ENCODE measurements around the gene CCL27. TPM values are rescaled to one million over a fixed set of nuclear protein-coding genes. Genes with fewer than 3 reads are reported as not detected.
A peak's percentile ranks its signal among the peaks of the same experiment; 100 is the strongest.
"Not testable (repeated sequence)": the region's sequence is repeated elsewhere in the genome, so short reads cannot be mapped to it uniquely, and the experiment has no call there.

CCL27 gene
- total RNA-seq, 1 experiment from 2014 or later = not detected

DNA sequence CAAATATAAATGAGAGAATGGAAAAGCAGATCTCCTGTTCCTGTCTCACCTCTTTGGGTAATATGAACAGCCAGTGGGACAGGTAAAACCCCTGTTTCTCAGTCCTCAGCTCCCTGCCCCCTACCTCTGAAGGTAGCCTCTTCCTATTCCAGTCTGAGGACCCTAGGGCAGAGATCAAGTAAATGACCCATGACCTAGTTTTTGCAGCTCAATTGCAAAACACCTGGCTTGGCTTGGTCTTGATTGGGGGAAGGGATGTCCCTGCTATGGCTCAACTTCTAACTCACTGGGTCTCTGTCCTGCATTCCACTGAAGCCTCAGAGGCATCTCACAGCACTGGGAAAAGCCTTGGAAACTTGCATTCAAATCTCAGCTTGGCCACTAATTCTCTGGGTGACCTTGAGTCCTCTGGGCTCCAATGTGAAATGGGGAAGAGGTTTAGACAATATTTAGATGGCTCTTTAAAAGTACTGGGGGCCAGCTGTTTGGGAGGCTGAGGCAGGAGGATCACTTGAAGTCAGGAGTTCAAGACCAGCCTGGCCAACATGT lies 17.6 kb downstream of the CCL27 start:
- intact Hi-C loops (cut with micrococcal nuclease) = loop anchor here (5.0 kb wide), 1 partner anchor 57 kb away; no protein-coding TSS in a partner anchor
- ChIA-PET CTCF (interaction anchor here (0.5 to 7.9 kb wide), 7 partner anchors 9 to 476 kb away, joined by 3 to 83 read pairs (median 3); partner anchors contain the start of gene SIGMAR1), POLR2A (interaction anchor here (1.0 to 3.5 kb wide), 6 partner anchors 8 to 426 kb away, joined by 3 to 48 read pairs (median 4); partner anchors contain the start of genes DCTN3 and SIGMAR1)
- no peak for TF ChIP-seq CTCF (IDR thresholded peaks at IDR 0.05; ENCODE audit: unreplicated experiment)
- no peaks in the 10 kb centered on the region for H3K27me3 Mint-ChIP-seq (ENCODE audit: insufficient read depth, unreplicated experiment)
- peaks cover 13% of the 10 kb centered on the region for H3K36me3 Mint-ChIP-seq (ENCODE audit: insufficient read depth, unreplicated experiment)
- BruUV-seq (replicated peaks) = no TSS peak
- no peak overlapping the region for H3K4me3 Mint-ChIP-seq (ENCODE audit: unreplicated experiment)
- no peaks in the 10 kb centered on the region for H3K9me3 Mint-ChIP-seq (ENCODE audit: unreplicated experiment)
- H3K27ac Mint-ChIP-seq (ENCODE audit: low read depth, unreplicated experiment) = no peak overlapping the region
- H3K4me1 Mint-ChIP-seq (ENCODE audit: insufficient read depth, unreplicated experiment) = peaks cover 18% of the 10 kb centered on the region
- no peak for DNase-seq (ENCODE audit: unreplicated experiment)

DNA sequence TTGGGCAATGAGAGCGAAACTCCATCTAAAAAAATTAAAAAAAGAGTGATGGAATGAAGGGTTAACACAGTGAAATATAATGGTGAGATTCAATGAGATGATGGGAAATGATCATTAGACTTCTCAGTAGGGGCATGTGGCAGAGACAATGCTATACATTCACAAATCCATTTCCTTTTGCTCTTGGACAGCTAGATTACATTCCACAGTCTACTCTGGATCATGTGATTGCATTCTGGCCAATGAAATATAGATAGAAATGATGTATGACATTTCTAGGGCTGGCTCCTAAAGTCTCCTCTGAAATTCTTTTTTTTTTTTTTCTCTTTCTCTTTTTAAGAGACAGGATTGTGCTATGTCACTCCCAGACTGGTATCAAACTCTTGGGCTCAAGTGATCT lies 19.8 kb downstream of the CCL27 start:
- H3K4me1 Mint-ChIP-seq (ENCODE audit: insufficient read depth, unreplicated experiment) = peaks cover 20% of the 10 kb centered on the region
- no peak overlapping the region for H3K27ac Mint-ChIP-seq (ENCODE audit: low read depth, unreplicated experiment)
- H3K4me3 Mint-ChIP-seq (ENCODE audit: unreplicated experiment) = no peak overlapping the region
- POLR2A ChIA-PET = interaction anchor here (1.1 kb wide), 1 partner anchor 22 kb away, joined by 3 read pairs; no protein-coding TSS in a partner anchor
- H3K9me3 Mint-ChIP-seq (ENCODE audit: unreplicated experiment) = no peaks in the 10 kb centered on the region
- CTCF ChIA-PET = interaction anchor here (0.6 to 7.9 kb wide), 5 partner anchors 7 to 435 kb away, joined by 3 to 83 read pairs (median 3); partner anchors contain the start of gene SIGMAR1
- no peak for DNase-seq (ENCODE audit: unreplicated experiment)
- BruUV-seq (replicated peaks) = no TSS peak
- no peaks in the 10 kb centered on the region for H3K27me3 Mint-ChIP-seq (ENCODE audit: insufficient read depth, unreplicated experiment)
- H3K36me3 Mint-ChIP-seq (ENCODE audit: insufficient read depth, unreplicated experiment) = peaks cover 7% of the 10 kb centered on the region
- intact Hi-C loops (cut with micrococcal nuclease) = no loop called here
- no peak for TF ChIP-seq CTCF (IDR thresholded peaks at IDR 0.05; ENCODE audit: unreplicated experiment)

- H3K27me3 Mint-ChIP-seq (ENCODE audit: insufficient read depth, unreplicated experiment); BruUV-seq (replicated peaks); H3K9me3 Mint-ChIP-seq (ENCODE audit: unreplicated experiment); H3K27ac Mint-ChIP-seq (ENCODE audit: low read depth, unreplicated experiment); DNase-seq (ENCODE audit: unreplicated experiment); H3K4me3 Mint-ChIP-seq (ENCODE audit: unreplicated experiment); intact Hi-C loops (cut with micrococcal nuclease): not testable (repeated sequence)
- CTCF ChIA-PET = interaction anchor here (0.6 to 2.3 kb wide), 3 partner anchors 24 to 389 kb away, joined by 3 to 13 read pairs (median 3); no protein-coding TSS in a partner anchor
- Mint-ChIP-seq H3K36me3 (ENCODE audit: insufficient read depth, unreplicated experiment) (peaks cover 18% of the 10 kb centered on the region), H3K4me1 (ENCODE audit: insufficient read depth, unreplicated experiment) (peaks cover 25% of the 10 kb centered on the region)
- POLR2A ChIA-PET = interaction anchor here (3.2 kb wide), 1 partner anchor 19 kb away, joined by 32 read pairs; the partner anchor contains the start of gene DCTN3
Observed at GRCh38 chr9:34639322-34639721, 23.1 kb downstream of the CCL27 start.

DNA sequence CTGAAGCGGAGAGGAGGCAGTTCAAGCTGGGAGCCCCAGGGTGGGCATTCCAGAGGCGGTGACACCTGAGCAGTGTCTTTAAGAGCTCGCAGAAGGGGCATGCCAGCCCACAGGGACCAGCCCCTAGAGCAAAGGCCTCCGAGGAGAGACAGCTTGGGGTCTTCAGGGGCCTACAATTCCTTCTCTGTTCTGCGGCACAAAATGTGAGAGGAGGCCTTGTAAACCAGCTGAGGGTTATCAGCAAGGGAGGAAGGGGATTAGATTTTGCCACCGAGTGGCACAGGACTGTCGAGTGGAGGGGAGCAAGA lies 24.4 kb downstream of the CCL27 start:
- Mint-ChIP-seq H3K27me3 (ENCODE audit: insufficient read depth, unreplicated experiment) (no peaks in the 10 kb centered on the region), H3K27ac (ENCODE audit: low read depth, unreplicated experiment) (peak overlapping the region; percentile 97), H3K4me3 (ENCODE audit: unreplicated experiment) (peak overlapping the region; percentile 92), H3K9me3 (ENCODE audit: unreplicated experiment) (no peaks in the 10 kb centered on the region), H3K4me1 (ENCODE audit: insufficient read depth, unreplicated experiment) (peaks cover 31% of the 10 kb centered on the region), H3K36me3 (ENCODE audit: insufficient read depth, unreplicated experiment) (peaks cover 22% of the 10 kb centered on the region)
- TF ChIP-seq CTCF (IDR thresholded peaks at IDR 0.05; ENCODE audit: unreplicated experiment) = no peak
- no TSS peak for BruUV-seq (replicated peaks)
- DNase-seq (ENCODE audit: unreplicated experiment) = no peak
- ChIA-PET POLR2A (interaction anchor here (0.7 to 3.8 kb wide), 10 partner anchors 8 to 261 kb away, joined by 3 to 48 read pairs (median 8); partner anchors contain the start of genes CCL27, DCTN3, GALT and MYORG), CTCF (interaction anchor here (0.6 to 6.5 kb wide), 10 partner anchors 8 to 1384 kb away, joined by 3 to 113 read pairs (median 4); partner anchors contain the start of genes DCTN3, GALT and RPP25L)
- intact Hi-C loops (cut with micrococcal nuclease) = no loop called here
